Psoas muscle (tissue), 8 donors: ENCODE data around the gene GDPD5. TPM values are rescaled to one million over a fixed set of nuclear protein-coding genes. Genes with fewer than 3 reads are reported as not detected.

Source experiments
- ATAC-seq, 4 donors: fragments of 200-7000 bp; cut with Tn5 transposase; one replicate each; pipeline ENCODE4 v1.9.1; 2020; ENCODE audit warnings: moderate library complexity in 3 of 4, mild to moderate bottlenecking in 2 of 4
- DNase-seq, 2 donors: peaks; one replicate each; pipeline ENCODE4 v3.0.0-alpha.2; 2020
- H3K27ac ChIP-seq: fragments of 200-600 bp; one replicate; pipeline ENCODE4 v1.8.0; 2022
- H3K27me3 ChIP-seq, 3 donors: fragments of 200-600 bp in 1 of 3; one replicate each; pipeline versions ENCODE4 v1.6.1 to v1.8.0; 2013 to 2022; ENCODE audit warnings: low read length in 2 of 3, mild to moderate bottlenecking in 2 of 3, moderate library complexity in 1 of 3; ENCODE audit not compliant: insufficient read depth in 3 of 3
- H3K36me3 ChIP-seq, 2 donors: fragments of 200-600 bp in 1 of 2; one replicate each; pipeline versions ENCODE4 v1.6.1 to v1.8.0; 2013 to 2022; ENCODE audit warnings: low read depth in 1 of 2, mild to moderate bottlenecking in 1 of 2, moderate library complexity in 1 of 2; ENCODE audit not compliant: insufficient read depth in 1 of 2
- H3K4me1 ChIP-seq: fragments of 200-600 bp; one replicate; pipeline ENCODE4 v1.8.0; 2022
- H3K4me3 ChIP-seq: fragments of 200-600 bp; one replicate; pipeline ENCODE4 v1.8.0; 2022; ENCODE audit warnings: mild to moderate bottlenecking
- H3K9me3 ChIP-seq: fragments of 200-600 bp; one replicate; pipeline ENCODE4 v1.8.0; 2022
- WGBS, 3 donors: extraction: QIAGEN DNeasy Blood & Tissue Kit; methylation state at CpG; one replicate each; pipeline versions ENCODE4 v1.1.6 to v1.1.7; 2013; 5-methylcytosine and 5-hydroxymethylcytosine counted together
- intact Hi-C, 2 donors: fragments of 100-400 bp; cut with DNase I; formaldehyde crosslinking; loops; one replicate each; pipeline versions ENCODE4 v1.11.0 to v1.14.2; 2022
- polyA plus RNA-seq, 3 donors: library from polyadenylated mRNA; stranded (reverse); fragments of 200-250 nt; gene quantifications; one replicate each; pipeline ENCODE4 v1.2.3, GENCODE V29; 2013
- total RNA-seq, 4 donors: library from RNA; stranded (reverse); fragmentation: NEBNext Ultra II Directional in 2 of 4; extraction: Animal tissue kit (Norgen Biotek cat#: 25700) in 2 of 4; gene quantifications; one replicate each; pipeline versions ENCODE4 v1.2.1 to v1.2.4, GENCODE V29; 2021 to 2023
- TF ChIP-seq, protein P1 (sequence below): fragments of 200-600 bp; IDR thresholded peaks from one replicate; pipeline ENCODE4 v1.8.0; 2022; ENCODE audit warnings: antibody characterized with exemption
- donor health status: healthy with polysubstance abuse.
- donor health status: DM: no; HTN: no; CAD: no; lungs with moderate emphysema.
- donor health status: Bipolar disorder and iron deficiency.
- donor health status: healthy.
- donor health status: DM: yes; HTN: yes; CAD: no.
- donor health status: DM: no; HTN: no; CAD: no.
- donor health status: DM: no; HTN: no; CAD: no.
- donor health status: DM: yes; HTN: yes; CAD: no.

Gene GDPD5
- total and polyA plus RNA-seq, 7 donors = 2.7 to 16.5 (median 11.5) TPM

DNA sequence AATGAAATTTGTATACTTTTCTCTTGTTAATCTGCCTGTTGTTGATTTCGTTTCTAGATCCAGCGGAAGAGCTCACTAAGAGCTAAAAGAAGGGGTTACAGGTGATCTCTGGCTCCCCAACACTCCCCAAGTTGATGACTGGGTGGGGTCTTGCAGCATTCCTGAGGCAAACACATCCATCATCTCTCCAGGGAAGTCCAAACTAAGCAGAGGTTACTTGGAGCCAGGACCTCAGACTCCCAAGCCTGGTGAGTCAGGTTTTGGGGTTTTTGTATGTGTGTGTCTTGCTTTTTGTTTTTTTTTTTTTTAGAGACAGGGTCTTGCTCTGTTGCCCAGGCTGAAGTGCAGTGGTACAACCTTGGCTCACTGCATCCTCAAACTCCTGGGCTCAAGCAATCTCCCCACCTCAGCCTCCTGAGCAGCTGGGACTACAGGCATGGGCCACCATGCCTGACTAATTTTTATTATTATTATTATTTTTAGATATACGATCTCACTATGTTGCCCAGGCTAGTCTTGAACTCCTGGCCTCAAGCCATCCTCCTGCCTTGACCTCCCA lies 137.9 kb downstream of the GDPD5 start:
- TF ChIP-seq, protein P1, sequence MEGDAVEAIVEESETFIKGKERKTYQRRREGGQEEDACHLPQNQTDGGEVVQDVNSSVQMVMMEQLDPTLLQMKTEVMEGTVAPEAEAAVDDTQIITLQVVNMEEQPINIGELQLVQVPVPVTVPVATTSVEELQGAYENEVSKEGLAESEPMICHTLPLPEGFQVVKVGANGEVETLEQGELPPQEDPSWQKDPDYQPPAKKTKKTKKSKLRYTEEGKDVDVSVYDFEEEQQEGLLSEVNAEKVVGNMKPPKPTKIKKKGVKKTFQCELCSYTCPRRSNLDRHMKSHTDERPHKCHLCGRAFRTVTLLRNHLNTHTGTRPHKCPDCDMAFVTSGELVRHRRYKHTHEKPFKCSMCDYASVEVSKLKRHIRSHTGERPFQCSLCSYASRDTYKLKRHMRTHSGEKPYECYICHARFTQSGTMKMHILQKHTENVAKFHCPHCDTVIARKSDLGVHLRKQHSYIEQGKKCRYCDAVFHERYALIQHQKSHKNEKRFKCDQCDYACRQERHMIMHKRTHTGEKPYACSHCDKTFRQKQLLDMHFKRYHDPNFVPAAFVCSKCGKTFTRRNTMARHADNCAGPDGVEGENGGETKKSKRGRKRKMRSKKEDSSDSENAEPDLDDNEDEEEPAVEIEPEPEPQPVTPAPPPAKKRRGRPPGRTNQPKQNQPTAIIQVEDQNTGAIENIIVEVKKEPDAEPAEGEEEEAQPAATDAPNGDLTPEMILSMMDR = no peak
- WGBS, 3 donors = 63 to 82% (median 69%) methylated on average over 3 of the region's 3 CpGs
- H3K9me3 ChIP-seq = no peaks in the 10 kb centered on the region
- H3K36me3 ChIP-seq = no peaks in the 10 kb centered on the region
- DNase-seq (no peak), ATAC-seq (no peak)
- no peaks in the 10 kb centered on the region for H3K27me3 ChIP-seq
- H3K27ac ChIP-seq = no peak overlapping the region
- intact Hi-C loops = loop anchor here (2.0 to 10.0 kb wide), 4 partner anchors 59 to 243 kb away; no protein-coding TSS in a partner anchor
- peaks cover 10% of the 10 kb centered on the region for H3K4me1 ChIP-seq
- no peak overlapping the region for H3K4me3 ChIP-seq

DNA sequence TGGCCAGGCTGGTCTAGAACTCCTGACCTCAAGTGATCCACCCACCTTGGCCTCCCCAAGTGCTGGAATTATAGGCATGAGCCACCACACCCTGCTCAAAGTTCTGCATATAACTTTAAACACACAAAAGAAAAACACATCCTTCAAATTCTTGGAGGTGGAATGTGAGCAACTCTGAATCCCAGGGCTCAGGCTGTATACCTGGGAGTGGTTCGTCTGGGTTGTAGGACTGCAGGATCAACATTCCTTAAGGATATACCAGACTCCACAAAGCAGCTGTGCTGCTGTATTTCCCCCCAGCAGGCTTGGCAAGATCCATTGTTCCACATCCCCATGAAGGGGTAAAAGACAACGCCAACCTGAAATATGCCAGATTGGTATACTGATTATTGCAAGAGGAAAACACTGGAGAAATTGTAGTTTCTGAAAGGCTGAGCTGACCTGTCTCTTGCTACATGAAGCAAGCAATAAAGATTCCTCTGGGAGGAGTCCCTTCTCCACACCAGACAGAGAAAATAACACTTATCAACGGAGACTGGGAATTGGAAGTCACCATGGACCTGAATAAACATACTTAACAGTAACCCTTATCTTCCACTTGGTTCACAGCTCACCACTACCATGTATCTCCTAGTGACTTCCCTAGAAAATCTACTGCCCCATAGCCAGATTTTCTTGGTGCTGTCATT lies 138.7 kb downstream of the GDPD5 start:
- TF ChIP-seq, protein P1 = no peak
- no peaks in the 10 kb centered on the region for H3K36me3 ChIP-seq
- no peak for DNase-seq
- ATAC-seq = no peak
- WGBS, 3 donors = 37 to 45% (median 44%) methylated on average over 3 of the region's 3 CpGs
- H3K27ac ChIP-seq = no peak overlapping the region
- intact Hi-C loops = loop anchor here in 1 of 2 donors (5.0 to 10.0 kb wide), 2 partner anchors 60 to 242 kb away; no protein-coding TSS in a partner anchor
- H3K4me1 ChIP-seq = peaks cover 10% of the 10 kb centered on the region
- no peaks in the 10 kb centered on the region for H3K9me3 ChIP-seq
- H3K4me3 ChIP-seq = no peak overlapping the region
- no peaks in the 10 kb centered on the region for H3K27me3 ChIP-seq

Other genes with a start within 250 kb of the GDPD5 start
- 10 to 100 TPM in 1 of 4 donors, 1 to 10 TPM in 3; 7.4 to 17.3 (median 9.0) TPM for gene ARRB1, start 174.3 kb downstream of the GDPD5 start, total RNA-seq
- 1 to 10 TPM; 3.6 to 3.8 (median 3.8) TPM for gene ARRB1, start 174.3 kb downstream of the GDPD5 start, polyA plus RNA-seq
- 1,000 to 10,000 TPM in 2 of 4 donors, 100 to 1,000 TPM in 2; 807 to 1,216 (median 929) TPM for gene RPS3, start 126.4 kb downstream of the GDPD5 start, total RNA-seq
- 1,000 to 10,000 TPM; 1,619 to 2,132 (median 1,802) TPM for gene RPS3, start 126.4 kb downstream of the GDPD5 start, polyA plus RNA-seq
- gene KLHL35, start 92.7 kb downstream of the GDPD5 start, total RNA-seq = under 1 TPM; 0.34 to 0.64 (median 0.39) TPM
- gene KLHL35, start 92.7 kb downstream of the GDPD5 start, polyA plus RNA-seq = 1 to 10 TPM in 2 of 3 donors, under 1 TPM in 1; 0.56 to 4.1 (median 1.2) TPM
- gene SERPINH1, start 36.3 kb upstream of the GDPD5 start, total RNA-seq = 10 to 100 TPM; 27.7 to 43.3 (median 31.3) TPM
- 10 to 100 TPM; 11.6 to 29.8 (median 15.6) TPM for gene SERPINH1, start 36.3 kb upstream of the GDPD5 start, polyA plus RNA-seq
- gene MAP6, start 143.1 kb upstream of the GDPD5 start, total RNA-seq = under 1 TPM; 0.14 to 0.56 (median 0.38) TPM
- gene MAP6, start 143.1 kb upstream of the GDPD5 start, polyA plus RNA-seq = under 1 TPM; 0.19 to 0.26 (median 0.21) TPM
- gene MOGAT2, start 191.9 kb upstream of the GDPD5 start, total RNA-seq = not detected
- gene MOGAT2, start 191.9 kb upstream of the GDPD5 start, polyA plus RNA-seq = under 1 TPM in 2 of 3 donors, not detected in 1; 0.04 to 0.19 TPM
- 1 to 10 TPM; 1.1 to 6.7 (median 3.4) TPM for gene DGAT2, start 242.8 kb upstream of the GDPD5 start, total RNA-seq
- 10 to 100 TPM in 1 of 3 donors, 1 to 10 TPM in 2; 1.2 to 14.1 (median 3.0) TPM for gene DGAT2, start 242.8 kb upstream of the GDPD5 start, polyA plus RNA-seq